Measurements from ENCODE around the gene FAR2.

DNA sequence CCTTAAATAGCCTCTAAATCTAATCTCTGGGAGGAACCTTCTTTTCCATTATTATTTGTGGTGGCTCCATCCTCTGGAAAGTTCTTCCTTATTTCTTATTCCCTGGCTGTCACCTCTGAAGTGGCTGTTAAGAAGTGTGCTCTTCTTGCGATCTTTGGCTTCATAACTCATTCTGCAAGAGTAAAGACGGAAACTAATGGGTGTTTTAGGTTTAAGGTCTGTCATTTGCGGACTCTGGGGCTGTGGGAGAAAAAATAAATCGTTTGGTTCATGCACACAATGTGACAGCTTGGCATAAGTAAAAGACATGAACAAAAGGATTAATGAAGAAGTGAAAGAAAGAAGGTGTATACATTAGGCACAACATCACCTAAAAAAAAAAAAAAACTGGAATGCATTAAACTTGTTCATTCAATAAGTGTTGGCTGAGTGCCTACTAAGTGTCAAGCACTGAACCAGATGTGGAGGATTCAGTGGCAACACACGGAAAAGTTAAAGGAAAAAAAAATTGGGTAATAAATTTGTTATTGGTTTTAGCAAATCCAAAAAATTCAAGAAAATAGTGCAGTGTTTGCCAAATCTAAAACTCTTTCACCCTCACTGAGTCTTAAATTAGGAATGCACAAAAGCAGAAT lies 132.4 kb downstream of the FAR2 start:
- TF ChIP-seq, protein P1, sequence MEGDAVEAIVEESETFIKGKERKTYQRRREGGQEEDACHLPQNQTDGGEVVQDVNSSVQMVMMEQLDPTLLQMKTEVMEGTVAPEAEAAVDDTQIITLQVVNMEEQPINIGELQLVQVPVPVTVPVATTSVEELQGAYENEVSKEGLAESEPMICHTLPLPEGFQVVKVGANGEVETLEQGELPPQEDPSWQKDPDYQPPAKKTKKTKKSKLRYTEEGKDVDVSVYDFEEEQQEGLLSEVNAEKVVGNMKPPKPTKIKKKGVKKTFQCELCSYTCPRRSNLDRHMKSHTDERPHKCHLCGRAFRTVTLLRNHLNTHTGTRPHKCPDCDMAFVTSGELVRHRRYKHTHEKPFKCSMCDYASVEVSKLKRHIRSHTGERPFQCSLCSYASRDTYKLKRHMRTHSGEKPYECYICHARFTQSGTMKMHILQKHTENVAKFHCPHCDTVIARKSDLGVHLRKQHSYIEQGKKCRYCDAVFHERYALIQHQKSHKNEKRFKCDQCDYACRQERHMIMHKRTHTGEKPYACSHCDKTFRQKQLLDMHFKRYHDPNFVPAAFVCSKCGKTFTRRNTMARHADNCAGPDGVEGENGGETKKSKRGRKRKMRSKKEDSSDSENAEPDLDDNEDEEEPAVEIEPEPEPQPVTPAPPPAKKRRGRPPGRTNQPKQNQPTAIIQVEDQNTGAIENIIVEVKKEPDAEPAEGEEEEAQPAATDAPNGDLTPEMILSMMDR (IDR thresholded peaks at IDR 0.05), result no peak
- TF ChIP-seq EZH2 (IDR thresholded peaks at IDR 0.05) (no peak), EZH2phosphoT487 (IDR thresholded peaks at IDR 0.05) (no peak)

Measured in neural progenitor cell (in vitro differentiated cells).